ENCODE data around the gene OR8D2.

The OR8D2 gene

DNA sequence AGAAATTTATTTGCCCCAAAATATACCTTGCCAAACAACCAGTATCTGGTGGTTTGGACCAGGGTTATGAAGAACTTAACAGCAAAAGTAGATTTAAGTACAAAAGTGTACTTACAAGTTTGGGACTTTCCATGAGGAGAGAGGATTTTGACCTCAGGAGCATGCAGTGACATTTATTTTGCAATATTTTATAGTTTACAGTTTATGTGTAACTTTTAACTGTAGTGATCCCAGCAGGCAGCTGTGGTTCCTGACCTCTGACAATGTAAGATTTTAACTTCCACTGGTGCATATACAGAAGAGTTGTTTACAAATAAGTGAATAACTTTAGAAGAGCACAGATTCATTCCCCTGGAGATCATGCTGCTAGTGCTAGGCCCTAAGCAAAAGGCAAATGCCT is 12.9 kb downstream of the OR8D2 start:
- no peak overlapping the region for H2BK5ac ChIP-seq (ENCODE audit: low read length)
- no peaks in the 10 kb centered on the region for H3K36me3 ChIP-seq (replicated peaks in 1 of 2; ENCODE audit: control insufficient read depth in 2 of 2, insufficient read depth in 2 of 2, low read length in 2 of 2)
- no peaks in the 10 kb centered on the region for H3K9me3 ChIP-seq (replicated peaks in 1 of 2; ENCODE audit: control insufficient read depth in 2 of 2, insufficient read depth in 1 of 2, low read depth in 1 of 2, low read length in 2 of 2)
- H2AK5ac ChIP-seq (ENCODE audit: low read depth, low read length): no peak overlapping the region
- H2BK120ac ChIP-seq (ENCODE audit: low read depth, low read length): no peak overlapping the region
- H2BK12ac ChIP-seq (ENCODE audit: low read length): no peak overlapping the region
- no peak overlapping the region for H4K8ac ChIP-seq (ENCODE audit: low read depth, low read length)
- no peak overlapping the region for H3K27ac ChIP-seq (replicated peaks; ENCODE audit: low read length)
- no peaks in the 10 kb centered on the region for H3K27me3 ChIP-seq (ENCODE audit: control insufficient read depth in 3 of 3, insufficient read depth in 3 of 3, low read depth in 1 of 3, low read length in 3 of 3)
- no peak overlapping the region for H3K9ac ChIP-seq (ENCODE audit: low read depth, low read length, poor library complexity)
- no peak overlapping the region for H3K4ac ChIP-seq (ENCODE audit: low read length)
- no peak overlapping the region for H2BK15ac ChIP-seq (ENCODE audit: low read length)
- H3K4me3 ChIP-seq (ENCODE audit: low read length in 2 of 2): no peak overlapping the region
- H3K18ac ChIP-seq (ENCODE audit: low read length): no peak overlapping the region
- no peak overlapping the region for H2AFZ ChIP-seq (ENCODE audit: low read length)
- DNase-seq (ENCODE audit: low spot score): no peak
- no peak overlapping the region for H3K4me2 ChIP-seq (ENCODE audit: insufficient read depth, low read length, poor library complexity, severe bottlenecking)
- no peaks in the 10 kb centered on the region for H3K79me1 ChIP-seq (ENCODE audit: low read depth, low read length)
- H4K91ac ChIP-seq (ENCODE audit: low read depth, low read length, poor library complexity): no peak overlapping the region
- H3K23ac ChIP-seq (ENCODE audit: low read depth, low read length, poor library complexity): no peak overlapping the region
- H3K4me1 ChIP-seq (ENCODE audit: control insufficient read depth in 2 of 2, insufficient read depth in 1 of 2, low read depth in 1 of 2, low read length in 2 of 2): no peaks in the 10 kb centered on the region
- H3K14ac ChIP-seq (ENCODE audit: low read length): no peak overlapping the region

DNA sequence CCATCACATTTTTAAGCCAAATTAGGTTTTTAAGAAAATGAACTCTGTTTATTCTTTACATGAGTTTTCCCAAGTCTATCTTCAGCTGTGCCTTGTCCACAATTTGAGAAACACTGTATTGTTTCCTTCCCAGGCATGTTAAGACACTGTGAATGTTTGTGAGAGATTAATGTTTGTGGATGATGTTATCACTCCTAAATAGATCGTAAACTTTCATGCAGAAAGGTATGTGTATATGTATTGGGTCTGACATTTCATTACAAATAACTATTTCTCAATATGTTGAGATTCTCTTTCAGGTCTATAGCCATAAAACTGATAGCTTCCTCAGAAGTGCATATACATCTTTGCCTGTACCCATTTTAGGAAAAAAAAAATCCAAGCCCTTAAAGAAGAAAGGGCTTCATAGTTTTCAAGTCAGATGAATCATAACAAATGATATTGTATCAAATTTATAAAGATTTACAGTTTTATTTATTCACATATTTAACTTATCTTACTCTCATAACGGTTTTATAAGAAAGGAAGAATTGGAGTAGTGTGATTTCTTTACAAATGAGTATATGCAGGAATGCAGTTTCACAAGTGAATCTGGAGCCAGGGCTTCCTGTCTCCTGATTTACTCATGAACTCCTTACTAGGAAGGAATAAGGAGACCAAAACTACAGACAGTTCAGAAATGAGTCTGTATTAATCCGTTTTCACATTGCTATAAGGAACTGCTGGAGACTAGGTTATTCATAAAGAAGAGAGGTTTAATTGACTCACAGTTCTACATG is 17.5 kb downstream of the OR8D2 start:
- H2BK15ac ChIP-seq (ENCODE audit: low read length): no peak overlapping the region
- H3K4ac ChIP-seq (ENCODE audit: low read length): no peak overlapping the region
- no peak overlapping the region for H2AK5ac ChIP-seq (ENCODE audit: low read depth, low read length)
- no peak overlapping the region for H4K91ac ChIP-seq (ENCODE audit: low read depth, low read length, poor library complexity)
- H3K27me3 ChIP-seq (ENCODE audit: control insufficient read depth in 3 of 3, insufficient read depth in 3 of 3, low read depth in 1 of 3, low read length in 3 of 3): no peaks in the 10 kb centered on the region
- no peak overlapping the region for H2AFZ ChIP-seq (ENCODE audit: low read length)
- no peaks in the 10 kb centered on the region for H3K9me3 ChIP-seq (replicated peaks in 1 of 2; ENCODE audit: control insufficient read depth in 2 of 2, insufficient read depth in 1 of 2, low read depth in 1 of 2, low read length in 2 of 2)
- WGBS, 2 donors (ENCODE audit: extremely low coverage in 2 of 2, insufficient read length in 2 of 2, insufficient replicate concordance in 1 of 2): no CpG with 5 or more reads among the region's 3 CpGs
- H3K27ac ChIP-seq (replicated peaks; ENCODE audit: low read length): no peak overlapping the region
- H2BK120ac ChIP-seq (ENCODE audit: low read depth, low read length): no peak overlapping the region
- no peaks in the 10 kb centered on the region for H3K79me1 ChIP-seq (ENCODE audit: low read depth, low read length)
- no peak for DNase-seq (ENCODE audit: low spot score)
- H3K9ac ChIP-seq (ENCODE audit: low read depth, low read length, poor library complexity): no peak overlapping the region
- H4K8ac ChIP-seq (ENCODE audit: low read depth, low read length): no peak overlapping the region
- H2BK12ac ChIP-seq (ENCODE audit: low read length): no peak overlapping the region
- H3K4me2 ChIP-seq (ENCODE audit: insufficient read depth, low read length, poor library complexity, severe bottlenecking): no peak overlapping the region
- no peak overlapping the region for H3K23ac ChIP-seq (ENCODE audit: low read depth, low read length, poor library complexity)
- no peak overlapping the region for H3K4me3 ChIP-seq (ENCODE audit: low read length in 2 of 2)
- no peak overlapping the region for H3K18ac ChIP-seq (ENCODE audit: low read length)
- H3K14ac ChIP-seq (ENCODE audit: low read length): no peak overlapping the region
- no peak overlapping the region for H2BK5ac ChIP-seq (ENCODE audit: low read length)
- no peaks in the 10 kb centered on the region for H3K4me1 ChIP-seq (ENCODE audit: control insufficient read depth in 2 of 2, insufficient read depth in 1 of 2, low read depth in 1 of 2, low read length in 2 of 2)
- H3K36me3 ChIP-seq (replicated peaks in 1 of 2; ENCODE audit: control insufficient read depth in 2 of 2, insufficient read depth in 2 of 2, low read length in 2 of 2): no peaks in the 10 kb centered on the region

DNA sequence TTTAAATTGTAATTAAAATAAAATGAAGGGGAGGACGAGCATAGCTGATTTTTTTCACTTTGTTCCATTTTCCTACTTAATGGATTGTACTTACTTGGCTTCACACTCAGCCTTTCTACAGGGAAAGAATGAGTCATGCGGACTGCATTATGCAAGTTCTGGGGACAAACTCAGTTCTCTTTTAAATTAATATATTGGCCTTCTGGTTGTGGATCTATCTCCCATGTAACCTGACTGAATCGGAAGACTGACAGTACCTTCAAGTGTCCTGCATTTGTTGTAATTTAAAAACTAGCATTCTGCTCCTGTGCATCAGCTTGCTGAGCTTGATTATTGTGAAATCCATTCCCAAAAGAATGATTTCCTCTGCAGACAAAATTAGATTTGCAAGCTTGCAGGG is 18.4 kb downstream of the OR8D2 start:
- Histone ChIP-seq H2BK5ac (ENCODE audit: low read length) (no peak overlapping the region), H3K9me3 (replicated peaks in 1 of 2; ENCODE audit: control insufficient read depth in 2 of 2, insufficient read depth in 1 of 2, low read depth in 1 of 2, low read length in 2 of 2) (no peaks in the 10 kb centered on the region), H4K91ac (ENCODE audit: low read depth, low read length, poor library complexity) (no peak overlapping the region), H3K27me3 (ENCODE audit: control insufficient read depth in 3 of 3, insufficient read depth in 3 of 3, low read depth in 1 of 3, low read length in 3 of 3) (no peaks in the 10 kb centered on the region), H3K79me1 (ENCODE audit: low read depth, low read length) (no peaks in the 10 kb centered on the region), H2AK5ac (ENCODE audit: low read depth, low read length) (no peak overlapping the region), H3K4me2 (ENCODE audit: insufficient read depth, low read length, poor library complexity, severe bottlenecking) (no peak overlapping the region), H3K9ac (ENCODE audit: low read depth, low read length, poor library complexity) (no peak overlapping the region), H3K14ac (ENCODE audit: low read length) (no peak overlapping the region), H3K4me1 (ENCODE audit: control insufficient read depth in 2 of 2, insufficient read depth in 1 of 2, low read depth in 1 of 2, low read length in 2 of 2) (no peaks in the 10 kb centered on the region), H2BK120ac (ENCODE audit: low read depth, low read length) (no peak overlapping the region), H2BK15ac (ENCODE audit: low read length) (no peak overlapping the region), H4K8ac (ENCODE audit: low read depth, low read length) (no peak overlapping the region), H3K27ac (replicated peaks; ENCODE audit: low read length) (no peak overlapping the region), H3K36me3 (replicated peaks in 1 of 2; ENCODE audit: control insufficient read depth in 2 of 2, insufficient read depth in 2 of 2, low read length in 2 of 2) (no peaks in the 10 kb centered on the region), H3K4ac (ENCODE audit: low read length) (no peak overlapping the region), H3K18ac (ENCODE audit: low read length) (no peak overlapping the region), H2BK12ac (ENCODE audit: low read length) (no peak overlapping the region), H2AFZ (ENCODE audit: low read length) (no peak overlapping the region), H3K23ac (ENCODE audit: low read depth, low read length, poor library complexity) (no peak overlapping the region), H3K4me3 (ENCODE audit: low read length in 2 of 2) (no peak overlapping the region)
- DNase-seq (ENCODE audit: low spot score): no peak
- no CpG with 5 or more reads among the region's 3 CpGs for whole genome bisulfite sequencing, 2 donors (ENCODE audit: extremely low coverage in 2 of 2, insufficient read length in 2 of 2, insufficient replicate concordance in 1 of 2)

DNA sequence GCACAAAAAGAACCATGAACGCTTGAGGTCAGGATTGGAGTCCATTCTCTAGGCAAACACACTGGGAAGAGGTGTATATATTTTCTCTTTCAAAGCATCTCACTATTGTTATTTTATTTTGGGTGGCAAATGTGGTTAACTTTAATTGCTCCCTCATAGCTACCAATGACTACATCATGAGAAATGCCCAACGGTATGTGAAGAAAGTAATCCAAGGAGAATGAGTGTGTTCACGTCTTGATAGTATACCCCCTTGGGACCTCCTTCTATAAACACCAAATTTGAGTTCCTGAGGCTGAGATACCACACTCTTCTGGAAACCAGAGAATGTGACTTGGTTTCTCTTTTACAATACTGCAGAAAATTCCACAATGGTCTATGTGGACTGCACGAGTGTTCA is 22.1 kb downstream of the OR8D2 start:
- Histone ChIP-seq H3K4me2 (ENCODE audit: insufficient read depth, low read length, poor library complexity, severe bottlenecking) (no peak overlapping the region), H3K4ac (ENCODE audit: low read length) (no peak overlapping the region), H4K91ac (ENCODE audit: low read depth, low read length, poor library complexity) (no peak overlapping the region), H2BK5ac (ENCODE audit: low read length) (no peak overlapping the region), H2BK120ac (ENCODE audit: low read depth, low read length) (no peak overlapping the region), H3K9ac (ENCODE audit: low read depth, low read length, poor library complexity) (no peak overlapping the region), H2BK15ac (ENCODE audit: low read length) (no peak overlapping the region), H3K79me1 (ENCODE audit: low read depth, low read length) (no peaks in the 10 kb centered on the region), H4K8ac (ENCODE audit: low read depth, low read length) (no peak overlapping the region), H3K18ac (ENCODE audit: low read length) (no peak overlapping the region), H3K36me3 (replicated peaks in 1 of 2; ENCODE audit: control insufficient read depth in 2 of 2, insufficient read depth in 2 of 2, low read length in 2 of 2) (no peaks in the 10 kb centered on the region), H3K4me3 (ENCODE audit: low read length in 2 of 2) (no peak overlapping the region), H3K4me1 (ENCODE audit: control insufficient read depth in 2 of 2, insufficient read depth in 1 of 2, low read depth in 1 of 2, low read length in 2 of 2) (no peaks in the 10 kb centered on the region), H2AK5ac (ENCODE audit: low read depth, low read length) (no peak overlapping the region), H3K27me3 (ENCODE audit: control insufficient read depth in 3 of 3, insufficient read depth in 3 of 3, low read depth in 1 of 3, low read length in 3 of 3) (no peaks in the 10 kb centered on the region), H3K27ac (replicated peaks; ENCODE audit: low read length) (no peak overlapping the region), H2AFZ (ENCODE audit: low read length) (no peak overlapping the region), H3K14ac (ENCODE audit: low read length) (no peak overlapping the region), H3K23ac (ENCODE audit: low read depth, low read length, poor library complexity) (no peak overlapping the region), H2BK12ac (ENCODE audit: low read length) (no peak overlapping the region), H3K9me3 (replicated peaks in 1 of 2; ENCODE audit: control insufficient read depth in 2 of 2, insufficient read depth in 1 of 2, low read depth in 1 of 2, low read length in 2 of 2) (no peaks in the 10 kb centered on the region)
- DNase-seq (ENCODE audit: low spot score): no peak
- WGBS, 2 donors (ENCODE audit: extremely low coverage in 2 of 2, insufficient read length in 2 of 2, insufficient replicate concordance in 1 of 2): no CpG with 5 or more reads among the region's 4 CpGs

Measured in neuronal stem cell (in vitro differentiated cells).